Ishikawa (cell line): ENCODE measurements around the gene EML1.

Experiments
- CREB1 ChIP-seq: IDR thresholded peaks from 2 replicates; pipeline ENCODE4 v1.6.1; 2012; ENCODE audit warnings: low read depth
- EP300 ChIP-seq: IDR thresholded peaks from 2 replicates; pipeline ENCODE4 v1.6.1; 2012; ENCODE audit warnings: borderline replicate concordance
- FOXM1 ChIP-seq: IDR thresholded peaks from 2 replicates; pipeline ENCODE4 v1.6.1; 2012; ENCODE audit warnings: low read depth, borderline replicate concordance
- REST ChIP-seq: IDR thresholded peaks from 2 replicates; pipeline ENCODE4 v1.6.1; 2012; ENCODE audit warnings: low read depth, mild to moderate bottlenecking
- TEAD4 ChIP-seq: IDR thresholded peaks from 2 replicates; pipeline ENCODE4 v1.6.1; 2012
- YY1 ChIP-seq: IDR thresholded peaks from 2 replicates; pipeline ENCODE4 v1.6.1; 2012; ENCODE audit warnings: low read depth
- ZBTB7A ChIP-seq: IDR thresholded peaks from 2 replicates; pipeline ENCODE4 v1.6.1; 2012; ENCODE audit warnings: low read depth

DNA sequence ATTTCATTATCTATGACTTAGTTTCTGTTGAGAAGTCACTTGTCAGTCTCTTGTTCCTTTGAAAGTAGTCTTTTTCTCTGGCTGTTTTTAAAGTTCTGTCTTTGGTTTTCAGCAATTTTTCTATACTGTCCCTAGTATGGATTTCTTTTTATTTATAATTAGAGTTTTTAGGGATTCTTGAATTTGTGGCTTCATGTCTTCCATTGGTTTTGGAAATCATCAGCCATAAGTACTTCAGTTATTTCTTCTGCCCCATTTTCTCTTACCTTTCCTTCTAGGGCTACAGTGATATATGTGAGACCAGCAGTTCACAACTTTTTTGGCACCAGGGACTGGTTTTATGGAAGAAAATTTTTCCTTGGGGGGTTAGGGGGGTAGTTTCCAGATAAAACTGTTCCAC lies 182.0 kb downstream of the EML1 start:
- no peak for TF ChIP-seq REST
- TF ChIP-seq FOXM1, result no peak
- no peak for TF ChIP-seq TEAD4
- no peak for TF ChIP-seq ZBTB7A
- TF ChIP-seq EP300, result no peak
- TF ChIP-seq YY1, result no peak
- TF ChIP-seq CREB1, result no peak
